HCT116 (cell line): ENCODE measurements around the gene PRDX2. TPM values are rescaled to one million over a fixed set of nuclear protein-coding genes. Genes with fewer than 3 reads are reported as not detected.
"Not testable (repeated sequence)": the region's sequence is repeated elsewhere in the genome, so short reads cannot be mapped to it uniquely, and the experiment has no call there.

Experiments used
- ATAC-seq: fragments of 200-7000 bp; cut with Tn5 transposase; 2 replicates; pipeline ENCODE4 v1.9.1; 2020; ENCODE audit warnings: mild to moderate bottlenecking, moderate library complexity
- BruUV-seq: library from RNA; stranded (reverse); fragments of 400-500 nt; replicated peaks from 2 replicates; lab custom pipeline; 2021; lab: Mats Ljungman, UMichigan
- CTCF ChIA-PET: fragments of 300-600 bp; sonication (Branson Sonifier 250); formaldehyde crosslinking; loops from one replicate; lab custom pipeline; 2021; ENCODE audit warnings: antibody characterized with exemption; lab: Charles Lee
- POLR2A ChIA-PET: fragments of 300-600, 350-600 bp; sonication (Branson Sonifier 250); formaldehyde crosslinking; loops from one replicate; lab custom pipeline; 2021; ENCODE audit warnings: antibody characterized with exemption; lab: Charles Lee
- RAD21 ChIA-PET, 2 experiments: fragments of 300-600 bp; sonication (Branson Sonifier 250); formaldehyde crosslinking; loops; one replicate each; lab custom pipeline; 2023; ENCODE audit warnings: low total read pairs in 2 of 2; ENCODE audit not compliant: uncharacterized antibody in 2 of 2, unreplicated experiment in 2 of 2, low non-redundant PET in 1 of 2; lab: Charles Lee
- DNase-seq: peaks from one replicate; pipeline ENCODE4 v3.0.0-alpha.2; 2010; ENCODE audit warnings: low read depth, low spot score
- H2AFZ ChIP-seq: fragments of 200-600 bp; shearing (Covaris generic), sonication (generic); 2 replicates; pipeline ENCODE4 v1.6.1; 2017; ENCODE audit warnings: low read depth, mixed run types, mixed read lengths, antibody characterized with exemption, low read length; ENCODE audit not compliant: poor library complexity, severe bottlenecking
- H3K27ac ChIP-seq: 2 replicates; pipeline ENCODE4 v1.5.1; 2012; ENCODE audit warnings: low read depth, low read length
- H3K27me3 ChIP-seq: fragments of 200-600 bp; sonication (generic); 2 replicates; pipeline ENCODE4 v1.6.1; 2016; ENCODE audit warnings: mixed run types, low read length, mixed read lengths; ENCODE audit not compliant: insufficient read depth
- H3K36me3 ChIP-seq, 2 experiments: fragments of 200-500 bp in 1 of 2; fragments of 200-600 bp in 1 of 2; sonication (Bioruptor generic) in 1 of 2; sonication (generic) in 1 of 2; 2 replicates each; pipeline versions ENCODE4 v1.5.1 to v1.6.1; 2014 to 2016; ENCODE audit warnings: low read length in 2 of 2, inconsistent platforms in 1 of 2, mixed read lengths in 1 of 2, mixed run types in 1 of 2; ENCODE audit not compliant: insufficient read depth in 2 of 2, control insufficient read depth in 1 of 2
- H3K4me1 ChIP-seq, 2 experiments: fragments of 200-600 bp in 1 of 2; sonication (generic) in 1 of 2; 2 replicates each; pipeline versions ENCODE4 v1.5.1 to v1.6.1; 2012 to 2017; ENCODE audit warnings: low read length in 2 of 2, inconsistent platforms in 1 of 2, mild to moderate bottlenecking in 1 of 2, mixed read lengths in 1 of 2, mixed run types in 1 of 2, moderate library complexity in 1 of 2; ENCODE audit not compliant: insufficient read depth in 2 of 2, control insufficient read depth in 1 of 2
- H3K4me2 ChIP-seq: fragments of 200-600 bp; sonication (generic); 2 replicates; pipeline ENCODE4 v1.6.1; 2017; ENCODE audit warnings: mixed run types, low read length, mixed read lengths
- H3K4me3 ChIP-seq, 2 experiments: fragments of 200-600 bp in 1 of 2; sonication (generic) in 1 of 2; replicated peaks in 1 of 2; 2 replicates each; pipeline ENCODE4 v1.5.1; 2011 to 2016; ENCODE audit warnings: low read length in 2 of 2, control low read depth in 1 of 2, low read depth in 1 of 2, mild to moderate bottlenecking in 1 of 2, mixed read lengths in 1 of 2, mixed run types in 1 of 2
- H3K79me2 ChIP-seq: fragments of 200-600 bp; sonication (generic); 2 replicates; pipeline ENCODE4 v1.6.1; 2017; ENCODE audit warnings: mild to moderate bottlenecking, mixed run types, low read length, moderate library complexity, mixed read lengths; ENCODE audit not compliant: insufficient read depth
- H3K9ac ChIP-seq: fragments of 200-600 bp; sonication (generic); 2 replicates; pipeline ENCODE4 v1.6.1; 2016; ENCODE audit warnings: low read length, mixed read lengths
- H3K9me2 ChIP-seq: fragments of 200-600 bp; sonication (generic), shearing (Covaris generic); 2 replicates; pipeline ENCODE4 v1.6.1; 2017; ENCODE audit warnings: mixed run types, mild to moderate bottlenecking, moderate library complexity; ENCODE audit not compliant: insufficient read depth
- H3K9me3 ChIP-seq, 2 experiments: fragments of 200-500 bp in 1 of 2; fragments of 200-600 bp in 1 of 2; sonication (Bioruptor generic) in 1 of 2; sonication (generic) in 1 of 2; 2 replicates each; pipeline ENCODE4 v1.6.1; 2014 to 2017; ENCODE audit warnings: low read length in 2 of 2, mixed read lengths in 2 of 2, inconsistent platforms in 1 of 2, low read depth in 1 of 2, mild to moderate bottlenecking in 1 of 2, mixed run types in 1 of 2, moderate library complexity in 1 of 2; ENCODE audit not compliant: control insufficient read depth in 1 of 2, insufficient read depth in 1 of 2
- H4K20me1 ChIP-seq: fragments of 200-600 bp; sonication (generic), shearing (Covaris generic); 2 replicates; pipeline ENCODE4 v1.6.1; 2017; ENCODE audit warnings: mixed run types, mild to moderate bottlenecking, moderate library complexity; ENCODE audit not compliant: insufficient read depth
- CBX3 ChIP-seq: IDR thresholded peaks from 2 replicates; pipeline ENCODE4 v1.6.1; 2012; ENCODE audit warnings: low read depth
- CEBPB ChIP-seq: IDR thresholded peaks from 2 replicates; pipeline ENCODE4 v1.6.1; 2012; ENCODE audit warnings: low read depth
- CTCF ChIP-seq, 3 experiments: fragments of 200-600 bp in 1 of 3; sonication (generic) in 1 of 3; IDR thresholded peaks in 2 of 3; conservative IDR thresholded peaks in 1 of 3; 2 replicates each; pipeline ENCODE4 v1.5.1; 2012 to 2017; ENCODE audit warnings: low read depth in 2 of 3, low read length in 2 of 3, antibody characterized with exemption in 1 of 3, borderline replicate concordance in 1 of 3, control low read depth in 1 of 3, mild to moderate bottlenecking in 1 of 3, mixed read lengths in 1 of 3, mixed run types in 1 of 3, moderate library complexity in 1 of 3; ENCODE audit not compliant: insufficient read depth in 1 of 3
- ELF1 ChIP-seq: IDR thresholded peaks from 2 replicates; pipeline ENCODE4 v1.6.1; 2012; ENCODE audit warnings: low read depth, borderline replicate concordance
- EZH2 ChIP-seq: fragments of 200-600 bp; sonication (generic); IDR thresholded peaks from 2 replicates; pipeline ENCODE4 v1.6.1; 2017; ENCODE audit warnings: antibody characterized with exemption, mixed run types
- EZH2phosphoT487 ChIP-seq: fragments of 200-600 bp; IDR thresholded peaks from 2 replicates; pipeline ENCODE4 v1.6.1; 2018; ENCODE audit warnings: antibody characterized with exemption, borderline replicate concordance
- FOSL1 ChIP-seq: IDR thresholded peaks from 2 replicates; pipeline ENCODE4 v1.6.1; 2012; ENCODE audit warnings: low read depth
- JUND ChIP-seq: IDR thresholded peaks from 2 replicates; pipeline ENCODE4 v1.6.1; 2012
- POLR2A ChIP-seq: IDR thresholded peaks from 2 replicates; pipeline ENCODE4 v1.7.0; 2011; ENCODE audit warnings: borderline replicate concordance; ENCODE audit not compliant: insufficient read depth, insufficient read length; ENCODE audit errors: extremely low read depth
- POLR2AphosphoS5 ChIP-seq: IDR thresholded peaks from 2 replicates; pipeline ENCODE4 v1.6.1; 2011; ENCODE audit warnings: mild to moderate bottlenecking, low read depth, low read length, moderate library complexity
- RAD21 ChIP-seq: IDR thresholded peaks from 2 replicates; pipeline ENCODE4 v1.6.1; 2012; ENCODE audit warnings: low read depth, mild to moderate bottlenecking
- SIN3A ChIP-seq: IDR thresholded peaks from 2 replicates; pipeline ENCODE4 v1.6.1; 2012; ENCODE audit warnings: low read depth
- SRF ChIP-seq: IDR thresholded peaks from 2 replicates; pipeline ENCODE4 v1.6.1; 2012; ENCODE audit warnings: low read depth
- YY1 ChIP-seq: IDR thresholded peaks from 2 replicates; pipeline ENCODE4 v1.6.1; 2011; ENCODE audit warnings: low read length, low read depth, moderate library complexity, mild to moderate bottlenecking; ENCODE audit not compliant: insufficient replicate concordance; ENCODE audit errors: extremely low read depth
- ZFX ChIP-seq: fragments of 450-650 bp; IDR thresholded peaks from 2 replicates; pipeline ENCODE4 v1.6.1; 2017
- ZNF274 ChIP-seq: fragments of 200-500 bp; sonication (Bioruptor generic); IDR thresholded peaks from 2 replicates; pipeline ENCODE4 v1.6.1; 2014; ENCODE audit warnings: mild to moderate bottlenecking, low read depth, low read length, inconsistent platforms
- intact Hi-C: fragments of 100-400 bp; cut with micrococcal nuclease; formaldehyde crosslinking; loops from 2 replicates; pipeline ENCODE4 v1.10.0; 2022
- total RNA-seq: library from RNA; stranded (reverse); gene quantifications from one replicate; pipeline ENCODE4 v1.2.1, GENCODE V29; 2021; ENCODE audit not compliant: unreplicated experiment
- TF ChIP-seq, protein P1 (sequence below): IDR thresholded peaks from 2 replicates; pipeline ENCODE4 v1.6.1; 2012; ENCODE audit warnings: low read depth

Gene PRDX2
- total RNA-seq, 1 experiment from 2014 or later: 387 TPM

GRCh38 chr19:12817188-12817587, 15.6 kb upstream of the PRDX2 start:
- H3K4me2 ChIP-seq, H3K4me3 ChIP-seq, ATAC-seq, BruUV-seq, H2AFZ ChIP-seq, H3K9me2 ChIP-seq, DNase-seq, POLR2A ChIA-PET, H3K4me1 ChIP-seq, H4K20me1 ChIP-seq, intact Hi-C loops, H3K79me2 ChIP-seq, H3K36me3 ChIP-seq, H3K9ac ChIP-seq, H3K9me3 ChIP-seq, H3K27me3 ChIP-seq, H3K27ac ChIP-seq, RAD21 ChIA-PET, CTCF ChIA-PET: not testable (repeated sequence)

DNA sequence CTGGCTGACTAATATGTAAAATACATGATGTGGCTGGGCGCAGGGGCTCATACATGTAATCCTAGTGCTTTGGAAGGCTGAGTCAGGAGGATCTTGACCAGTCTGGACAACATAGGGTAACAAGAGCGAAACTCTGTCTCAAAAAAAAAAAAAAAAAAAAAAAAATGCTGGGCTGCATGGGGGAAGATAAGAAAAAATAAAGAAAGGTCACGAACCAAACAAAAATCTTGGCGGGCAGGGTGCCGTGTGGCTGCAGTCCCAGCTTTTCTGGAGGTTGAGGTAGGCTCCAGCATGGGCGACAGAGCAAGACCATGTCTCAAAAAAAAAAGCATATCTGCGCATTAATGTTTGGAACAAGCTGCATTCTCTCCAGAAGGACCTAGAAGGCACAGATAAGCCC, 13.5 kb upstream of the PRDX2 start:
- Histone ChIP-seq H3K4me1 (no peaks in the 10 kb centered on the region), H3K36me3 (peaks cover 2% of the 10 kb centered on the region in 2 experiments; a peak in 3 of 4 replicates), H3K27me3 (no peaks in the 10 kb centered on the region), H3K9me2 (no peaks in the 10 kb centered on the region), H3K27ac (no peak overlapping the region), H3K4me2 (no peak overlapping the region), H4K20me1 (no peaks in the 10 kb centered on the region), H3K9me3 (no peaks in the 10 kb centered on the region), H3K79me2 (no peaks in the 10 kb centered on the region), H3K4me3 (no peak overlapping the region), H3K9ac (no peak overlapping the region), H2AFZ (no peak overlapping the region)
- DNase-seq (no peak), ATAC-seq (no peak)
- ChIA-PET RAD21 (no interaction called here), POLR2A (interaction anchor here (0.5 kb wide), 1 partner anchor 118 kb away, joined by 3 read pairs; no protein-coding TSS in a partner anchor), CTCF (no interaction called here)
- TF ChIP-seq POLR2AphosphoS5: no peak
- TF ChIP-seq JUND: no peak
- no peak for TF ChIP-seq SRF
- TF ChIP-seq ZNF274: no peak
- no peak for TF ChIP-seq SIN3A
- TF ChIP-seq CTCF (IDR thresholded peaks at IDR 0.05 in 2 of 3, conservative IDR thresholded peaks at IDR 0.05 in 1 of 3; ENCODE audit: borderline replicate concordance in 1 of 3, insufficient read depth in 1 of 3, low read depth in 2 of 3, low read length in 2 of 3): no peak
- TF ChIP-seq RAD21: no peak
- no peak for TF ChIP-seq CEBPB
- no peak for TF ChIP-seq EZH2
- no peak for TF ChIP-seq ZFX
- TF ChIP-seq FOSL1: no peak
- TF ChIP-seq, protein P1, sequence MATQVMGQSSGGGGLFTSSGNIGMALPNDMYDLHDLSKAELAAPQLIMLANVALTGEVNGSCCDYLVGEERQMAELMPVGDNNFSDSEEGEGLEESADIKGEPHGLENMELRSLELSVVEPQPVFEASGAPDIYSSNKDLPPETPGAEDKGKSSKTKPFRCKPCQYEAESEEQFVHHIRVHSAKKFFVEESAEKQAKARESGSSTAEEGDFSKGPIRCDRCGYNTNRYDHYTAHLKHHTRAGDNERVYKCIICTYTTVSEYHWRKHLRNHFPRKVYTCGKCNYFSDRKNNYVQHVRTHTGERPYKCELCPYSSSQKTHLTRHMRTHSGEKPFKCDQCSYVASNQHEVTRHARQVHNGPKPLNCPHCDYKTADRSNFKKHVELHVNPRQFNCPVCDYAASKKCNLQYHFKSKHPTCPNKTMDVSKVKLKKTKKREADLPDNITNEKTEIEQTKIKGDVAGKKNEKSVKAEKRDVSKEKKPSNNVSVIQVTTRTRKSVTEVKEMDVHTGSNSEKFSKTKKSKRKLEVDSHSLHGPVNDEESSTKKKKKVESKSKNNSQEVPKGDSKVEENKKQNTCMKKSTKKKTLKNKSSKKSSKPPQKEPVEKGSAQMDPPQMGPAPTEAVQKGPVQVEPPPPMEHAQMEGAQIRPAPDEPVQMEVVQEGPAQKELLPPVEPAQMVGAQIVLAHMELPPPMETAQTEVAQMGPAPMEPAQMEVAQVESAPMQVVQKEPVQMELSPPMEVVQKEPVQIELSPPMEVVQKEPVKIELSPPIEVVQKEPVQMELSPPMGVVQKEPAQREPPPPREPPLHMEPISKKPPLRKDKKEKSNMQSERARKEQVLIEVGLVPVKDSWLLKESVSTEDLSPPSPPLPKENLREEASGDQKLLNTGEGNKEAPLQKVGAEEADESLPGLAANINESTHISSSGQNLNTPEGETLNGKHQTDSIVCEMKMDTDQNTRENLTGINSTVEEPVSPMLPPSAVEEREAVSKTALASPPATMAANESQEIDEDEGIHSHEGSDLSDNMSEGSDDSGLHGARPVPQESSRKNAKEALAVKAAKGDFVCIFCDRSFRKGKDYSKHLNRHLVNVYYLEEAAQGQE: no peak
- no peak for TF ChIP-seq ELF1
- TF ChIP-seq CBX3: no peak
- no peak for TF ChIP-seq POLR2A
- no peak for TF ChIP-seq EZH2phosphoT487
- no peak for TF ChIP-seq YY1
- no TSS peak for BruUV-seq
- intact Hi-C loops: no loop called here
